KOPT-K1 (cell line): ENCODE results near the gene IL1RL2.

Experiments used
- H3K27ac ChIP-seq: fragments of 200-600 bp; sonication (generic); 2 replicates; pipeline ENCODE4 v1.5.1; 2016; ENCODE audit warnings: antibody characterized with exemption, mild to moderate bottlenecking, low read depth, low read length; ENCODE audit not compliant: poor library complexity, severe bottlenecking
- H3K36me3 ChIP-seq: fragments of 200-600 bp; sonication (generic); 2 replicates; pipeline ENCODE4 v1.5.1; 2017; ENCODE audit warnings: antibody characterized with exemption, mild to moderate bottlenecking, low read length, moderate library complexity; ENCODE audit not compliant: insufficient read depth
- H3K9me3 ChIP-seq: fragments of 200-600 bp; sonication (generic); 2 replicates; pipeline ENCODE4 v1.5.1; 2017; ENCODE audit warnings: antibody characterized with exemption, low read length, mild to moderate bottlenecking; ENCODE audit not compliant: insufficient read depth, poor library complexity, severe bottlenecking

IL1RL2 gene

GRCh38 chr2:102256276-102256675, 69.5 kb downstream of the IL1RL2 start:
- H3K27ac ChIP-seq, result peak overlapping the region; percentile 27
- peaks cover 13% of the 10 kb centered on the region for H3K9me3 ChIP-seq
- no peaks in the 10 kb centered on the region for H3K36me3 ChIP-seq

- Histone ChIP-seq H3K36me3 (no peaks in the 10 kb centered on the region), H3K27ac (peak overlapping the region; percentile 27), H3K9me3 (peaks cover 13% of the 10 kb centered on the region)
Observed at GRCh38 chr2:102256874-102257462, 70.1 kb downstream of the IL1RL2 start.

GRCh38 chr2:102258025-102258385, 71.2 kb downstream of the IL1RL2 start:
- peak overlapping the region; percentile 23 for H3K27ac ChIP-seq
- H3K36me3 ChIP-seq, result no peaks in the 10 kb centered on the region
- H3K9me3 ChIP-seq, result peaks cover 13% of the 10 kb centered on the region

- Histone ChIP-seq H3K9me3 (peaks cover 13% of the 10 kb centered on the region), H3K27ac (peak overlapping the region; percentile 23), H3K36me3 (no peaks in the 10 kb centered on the region)
Observed at GRCh38 chr2:102258386-102259074, 71.7 kb downstream of the IL1RL2 start.

- Histone ChIP-seq H3K36me3 (no peaks in the 10 kb centered on the region), H3K27ac (no peak overlapping the region), H3K9me3 (peaks cover 13% of the 10 kb centered on the region)
Observed at GRCh38 chr2:102261467-102262135, 74.8 kb downstream of the IL1RL2 start.

- Histone ChIP-seq H3K9me3 (peaks cover 13% of the 10 kb centered on the region), H3K36me3 (no peaks in the 10 kb centered on the region), H3K27ac (no peak overlapping the region)
Observed at GRCh38 chr2:102262216-102263129, 75.7 kb downstream of the IL1RL2 start.

GRCh38 chr2:102264952-102265351, 78.1 kb downstream of the IL1RL2 start:
- Histone ChIP-seq H3K27ac (no peak overlapping the region), H3K9me3 (no peaks in the 10 kb centered on the region)

GRCh38 chr2:102266204-102266603, 79.4 kb downstream of the IL1RL2 start:
- Histone ChIP-seq H3K36me3 (no peaks in the 10 kb centered on the region), H3K9me3 (no peaks in the 10 kb centered on the region), H3K27ac (no peak overlapping the region)

More at GRCh38 chr2:102264952-102265351, 78.1 kb downstream of the IL1RL2 start:
- H3K36me3 ChIP-seq, result no peaks in the 10 kb centered on the region

- H3K9me3 ChIP-seq, result no peaks in the 10 kb centered on the region
- H3K27ac ChIP-seq, result no peak overlapping the region
- no peaks in the 10 kb centered on the region for H3K36me3 ChIP-seq
Observed at GRCh38 chr2:102267774-102268173, 81.0 kb downstream of the IL1RL2 start.

- Histone ChIP-seq H3K9me3 (no peaks in the 10 kb centered on the region), H3K27ac (no peak overlapping the region), H3K36me3 (no peaks in the 10 kb centered on the region)
Observed at GRCh38 chr2:102268510-102269199, 81.8 kb downstream of the IL1RL2 start.

GRCh38 chr2:102269200-102269524, 82.3 kb downstream of the IL1RL2 start:
- Histone ChIP-seq H3K36me3 (no peaks in the 10 kb centered on the region), H3K9me3 (peaks cover 4% of the 10 kb centered on the region), H3K27ac (no peak overlapping the region)

GRCh38 chr2:102271844-102272243, 85.0 kb downstream of the IL1RL2 start:
- Histone ChIP-seq H3K27ac (peak overlapping the region; percentile 50), H3K9me3 (peaks cover 17% of the 10 kb centered on the region), H3K36me3 (no peaks in the 10 kb centered on the region)

GRCh38 chr2:102273619-102274211, 86.9 kb downstream of the IL1RL2 start:
- H3K36me3 ChIP-seq, result no peaks in the 10 kb centered on the region
- no peak overlapping the region for H3K27ac ChIP-seq
- peaks cover 17% of the 10 kb centered on the region for H3K9me3 ChIP-seq

GRCh38 chr2:102276549-102277201, 89.9 kb downstream of the IL1RL2 start:
- Histone ChIP-seq H3K27ac (peak overlapping the region; percentile 89), H3K36me3 (no peaks in the 10 kb centered on the region), H3K9me3 (peaks cover 17% of the 10 kb centered on the region)
